Upper lobe of left lung (tissue), 6 donors: ENCODE measurements around the gene UNC79. TPM values are rescaled to one million over a fixed set of nuclear protein-coding genes. Genes with fewer than 3 reads are reported as not detected.
"Not testable (repeated sequence)": the region's sequence is repeated elsewhere in the genome, so short reads cannot be mapped to it uniquely, and the experiment has no call there.

Experiments used
- ATAC-seq, 2 donors: fragments of 200-7000 bp; cut with Tn5 transposase; one replicate each; pipeline ENCODE4 v1.9.1; 2022; ENCODE audit warnings: mild to moderate bottlenecking in 2 of 2, moderate library complexity in 2 of 2; ENCODE audit not compliant: low FRiP score in 2 of 2
- DNase-seq, 2 donors: peaks; one replicate each; pipeline ENCODE4 v3.0.0-alpha.2; 2019 to 2020
- H3K27ac ChIP-seq, 4 donors: fragments of 200-600 bp; sonication (generic); one replicate each; pipeline ENCODE4 v1.5.1; 2016 to 2019
- H3K27me3 ChIP-seq, 4 donors: fragments of 200-600 bp; sonication (generic); one replicate each; pipeline ENCODE4 v1.5.1; 2017 to 2019
- H3K36me3 ChIP-seq, 4 donors: fragments of 200-600 bp; sonication (generic); one replicate each; pipeline ENCODE4 v1.5.1; 2016 to 2019
- H3K4me1 ChIP-seq, 4 donors: fragments of 200-600 bp; sonication (generic); one replicate each; pipeline ENCODE4 v1.5.1; 2018 to 2019
- H3K4me3 ChIP-seq, 4 donors: fragments of 200-600 bp; sonication (generic); one replicate each; pipeline ENCODE4 v1.5.1; 2017 to 2019; ENCODE audit warnings: mild to moderate bottlenecking in 2 of 4, moderate library complexity in 1 of 4
- H3K9me3 ChIP-seq, 4 donors: fragments of 200-600 bp; sonication (generic); one replicate each; pipeline ENCODE4 v1.5.1; 2018 to 2019
- CTCF ChIP-seq, 6 experiments: fragments of 450-650 bp in 4 of 6; fragments of 200-600 bp in 2 of 6; sonication (generic) in 2 of 6; IDR thresholded peaks; one replicate each; pipeline ENCODE4 v1.5.1; 2016 to 2019; ENCODE audit warnings: antibody characterized with exemption in 6 of 6
- EP300 ChIP-seq, 4 donors: sonication (generic); formaldehyde crosslinking; IDR thresholded peaks; one replicate each; pipeline ENCODE4 v1.5.1; 2017; ENCODE audit warnings: antibody characterized with exemption in 4 of 4, control low read depth in 2 of 4
- POLR2A ChIP-seq, 4 donors: fragments of 450-650 bp; IDR thresholded peaks; one replicate each; pipeline ENCODE4 v1.5.1; 2016 to 2017; ENCODE audit warnings: antibody characterized with exemption in 4 of 4, mild to moderate bottlenecking in 2 of 4
- POLR2AphosphoS5 ChIP-seq, 2 donors: sonication (generic); formaldehyde crosslinking; IDR thresholded peaks; one replicate each; pipeline ENCODE4 v1.5.1; 2017; ENCODE audit warnings: antibody characterized with exemption in 2 of 2
- WGBS, 2 donors: methylation state at CpG; one replicate each; pipeline ENCODE4 v1.1.5; 2017 to 2018; 5-methylcytosine and 5-hydroxymethylcytosine counted together
- total RNA-seq, 6 donors: library from RNA; depleted of rRNA in 4 of 6; stranded (reverse); fragments of >200 nt in 4 of 6; gene quantifications; one replicate each; pipeline versions ENCODE4 v1.1.0 to v1.2.1, GENCODE V29; 2016 to 2021
- donor health status: DM: no; HTN: no; CAD: no; lungs with moderate emphysema.
- donor health status: DM: no; HTN: yes; CAD: no; lungs with severe emphysema.

The UNC79 gene
- total RNA-seq = 1 to 10 TPM in 1 of 6 donors, under 1 TPM in 5; 0.09 to 1.0 (median 0.14) TPM

GRCh38 chr14:93430315-93431035 is at the start of gene UNC79:
Gene UNC79 (plus strand): TSS chr14:93430939. CDS start chr14:93431030, 91 bp downstream.
- Histone ChIP-seq H3K27me3 (peaks cover 0 to 16% (median 11%) of the 10 kb centered on the region in 4 donors), H3K4me1 (peaks cover 0 to 14% (median 1%) of the 10 kb centered on the region in 4 donors), H3K4me3 (no peak within 1 kb of the TSS), H3K9me3 (peaks cover 5 to 13% (median 12%) of the 10 kb centered on the region in 4 donors), H3K27ac (no peak within 1 kb of the TSS), H3K36me3 (no peaks in the 10 kb centered on the region)
- DNase-seq (peak in 1 of 2 donors; percentile 74), ATAC-seq (no peak)
- TF ChIP-seq POLR2A (IDR thresholded peaks at IDR 0.05) = no peak
- no peak for TF ChIP-seq CTCF (IDR thresholded peaks at IDR 0.05)
- no peak for TF ChIP-seq EP300 (IDR thresholded peaks at IDR 0.05)
- TF ChIP-seq POLR2AphosphoS5 (IDR thresholded peaks at IDR 0.05) = no peak
- WGBS, 2 donors = 4 to 12% methylated on average over 26 to 45 of the region's 51 CpGs

GRCh38 chr14:93381644-93382043 is 49.1 kb upstream of the UNC79 start:
- Histone ChIP-seq H3K36me3 (no peaks in the 10 kb centered on the region), H3K4me1 (no peaks in the 10 kb centered on the region), H3K27me3 (no peaks in the 10 kb centered on the region), H3K9me3 (no peaks in the 10 kb centered on the region), H3K4me3 (no peak overlapping the region), H3K27ac (no peak overlapping the region)
- no peak for ATAC-seq
- 32 to 42% methylated on average over 1 of the region's 1 CpG for WGBS, 2 donors
- TF ChIP-seq EP300 (IDR thresholded peaks at IDR 0.05) (no peak), CTCF (IDR thresholded peaks at IDR 0.05) (no peak)
- DNase-seq = no peak

GRCh38 chr14:93384256-93384655 is 46.5 kb upstream of the UNC79 start:
- H3K4me3 ChIP-seq, ATAC-seq, H3K27ac ChIP-seq, DNase-seq, H3K27me3 ChIP-seq, H3K36me3 ChIP-seq, H3K9me3 ChIP-seq, H3K4me1 ChIP-seq: not testable (repeated sequence)
- 32 to 55% methylated on average over 1 of the region's 1 CpG for WGBS, 2 donors

- Histone ChIP-seq H3K9me3 (no peaks in the 10 kb centered on the region), H3K27me3 (no peaks in the 10 kb centered on the region), H3K36me3 (no peaks in the 10 kb centered on the region), H3K27ac (no peak overlapping the region), H3K4me3 (no peak overlapping the region), H3K4me1 (no peaks in the 10 kb centered on the region)
- DNase-seq = no peak
- ATAC-seq = no peak
- TF ChIP-seq CTCF (IDR thresholded peaks at IDR 0.05) (no peak), EP300 (IDR thresholded peaks at IDR 0.05) (no peak), POLR2AphosphoS5 (IDR thresholded peaks at IDR 0.05) (no peak), POLR2A (IDR thresholded peaks at IDR 0.05) (no peak)
Measured at GRCh38 chr14:93395231-93395630, 35.5 kb upstream of the UNC79 start.

GRCh38 chr14:93396456-93396855 is 34.3 kb upstream of the UNC79 start:
- H3K27ac ChIP-seq = no peak overlapping the region
- no peak overlapping the region for H3K4me3 ChIP-seq
- H3K36me3 ChIP-seq = no peaks in the 10 kb centered on the region
- no peaks in the 10 kb centered on the region for H3K9me3 ChIP-seq
- no peaks in the 10 kb centered on the region for H3K4me1 ChIP-seq
- TF ChIP-seq POLR2A (IDR thresholded peaks at IDR 0.05) = no peak
- TF ChIP-seq CTCF (IDR thresholded peaks at IDR 0.05) = no peak
- TF ChIP-seq EP300 (IDR thresholded peaks at IDR 0.05) = no peak
- no peak for TF ChIP-seq POLR2AphosphoS5 (IDR thresholded peaks at IDR 0.05)
- no peak for ATAC-seq
- H3K27me3 ChIP-seq = no peaks in the 10 kb centered on the region
- no peak for DNase-seq
- WGBS, 2 donors = 93 to 100% methylated on average over 1 of the region's 1 CpG
